ENCODE results near the gene NFIB.

The NFIB gene

GRCh38 chr9:14245901-14246525, 67.9 kb downstream of the NFIB start:
- Histone ChIP-seq H3K4me3 (ENCODE audit: low read length) (no peak overlapping the region), H3K9me3 (ENCODE audit: low read length) (no peaks in the 10 kb centered on the region), H2AFZ (ENCODE audit: low read depth, low read length) (no peak overlapping the region), H3K36me3 (ENCODE audit: insufficient read depth, low read length) (no peaks in the 10 kb centered on the region), H3K4me1 (ENCODE audit: insufficient read depth, low read length) (peaks cover 8% of the 10 kb centered on the region), H3K27me3 (ENCODE audit: insufficient read depth, low read length) (no peaks in the 10 kb centered on the region)

DNA sequence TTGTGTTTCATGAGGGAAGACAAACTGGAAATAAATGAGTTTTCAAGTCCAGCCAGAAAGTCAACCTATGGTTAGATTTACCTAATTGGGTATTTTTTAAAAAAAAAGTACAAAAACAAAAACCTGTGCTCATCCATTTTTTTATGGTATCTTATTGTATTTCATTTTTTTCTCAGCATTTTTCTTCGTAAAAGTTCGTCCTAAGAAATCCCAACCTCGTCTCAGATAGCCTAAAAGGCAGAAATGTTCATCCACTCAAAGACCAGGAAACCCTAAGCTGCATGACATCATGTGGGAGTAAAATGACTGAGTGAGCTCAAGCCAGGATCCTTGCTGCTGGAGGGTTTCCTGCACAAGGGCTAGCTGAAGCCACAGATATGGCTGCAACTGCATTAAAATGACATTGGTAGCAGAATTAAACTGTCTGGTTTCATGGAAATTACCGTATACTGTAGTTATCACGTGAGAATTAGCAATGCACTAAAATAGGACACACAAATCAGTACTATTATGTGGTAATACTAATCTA, 70.4 kb downstream of the NFIB start:
- no peak overlapping the region for H2AFZ ChIP-seq (ENCODE audit: low read depth, low read length)
- no peaks in the 10 kb centered on the region for H3K36me3 ChIP-seq (ENCODE audit: insufficient read depth, low read length)
- peaks cover 26% of the 10 kb centered on the region for H3K4me1 ChIP-seq (ENCODE audit: insufficient read depth, low read length)
- H3K27me3 ChIP-seq (ENCODE audit: insufficient read depth, low read length), result no peaks in the 10 kb centered on the region
- H3K9me3 ChIP-seq (ENCODE audit: low read length), result no peaks in the 10 kb centered on the region
- no peak overlapping the region for H3K4me3 ChIP-seq (ENCODE audit: low read length)

DNA sequence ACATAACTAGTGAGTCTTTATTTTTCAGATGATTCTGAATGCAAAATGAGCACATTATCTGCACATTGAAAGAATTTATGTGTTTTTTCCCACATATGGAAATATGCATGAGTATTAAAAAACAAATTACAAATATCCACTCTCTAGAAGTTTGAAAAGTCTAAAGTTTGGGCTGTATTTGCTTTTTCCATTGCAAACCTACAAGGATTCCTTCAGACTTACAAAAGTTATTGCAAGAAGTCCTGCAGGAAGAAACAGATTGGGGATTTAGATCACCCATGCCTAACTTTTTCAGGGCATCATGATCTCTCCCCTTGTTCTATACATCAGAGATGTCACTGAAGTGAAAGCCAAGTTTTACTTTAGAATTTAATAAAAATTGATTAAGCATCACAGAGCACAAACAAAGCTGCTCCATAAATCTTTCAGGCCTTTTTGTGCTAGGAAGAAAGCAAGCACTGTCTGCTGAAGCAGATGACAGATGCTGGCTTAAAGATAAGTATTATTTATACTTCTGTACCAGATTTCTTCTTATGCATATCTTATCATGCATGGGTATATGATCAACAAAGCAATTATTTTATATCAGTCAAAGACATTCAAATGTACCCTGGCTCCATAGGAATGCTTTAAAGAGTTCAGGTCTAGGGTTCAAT, 71.7 kb downstream of the NFIB start:
- Histone ChIP-seq H3K9me3 (ENCODE audit: low read length) (no peaks in the 10 kb centered on the region), H3K36me3 (ENCODE audit: insufficient read depth, low read length) (no peaks in the 10 kb centered on the region), H3K27me3 (ENCODE audit: insufficient read depth, low read length) (no peaks in the 10 kb centered on the region), H3K4me3 (ENCODE audit: low read length) (no peak overlapping the region), H3K4me1 (ENCODE audit: insufficient read depth, low read length) (peaks cover 35% of the 10 kb centered on the region), H2AFZ (ENCODE audit: low read depth, low read length) (no peak overlapping the region)

GRCh38 chr9:14240537-14240936, 73.4 kb downstream of the NFIB start:
- H3K9me3 ChIP-seq (ENCODE audit: low read length), result no peaks in the 10 kb centered on the region
- peaks cover 37% of the 10 kb centered on the region for H3K4me1 ChIP-seq (ENCODE audit: insufficient read depth, low read length)
- no peaks in the 10 kb centered on the region for H3K36me3 ChIP-seq (ENCODE audit: insufficient read depth, low read length)
- H3K27me3 ChIP-seq (ENCODE audit: insufficient read depth, low read length), result no peaks in the 10 kb centered on the region
- no peak overlapping the region for H3K4me3 ChIP-seq (ENCODE audit: low read length)
- no peak overlapping the region for H2AFZ ChIP-seq (ENCODE audit: low read depth, low read length)

GRCh38 chr9:14238518-14238917, 75.4 kb downstream of the NFIB start:
- Histone ChIP-seq H3K27me3 (ENCODE audit: insufficient read depth, low read length) (no peaks in the 10 kb centered on the region), H2AFZ (ENCODE audit: low read depth, low read length) (no peak overlapping the region), H3K36me3 (ENCODE audit: insufficient read depth, low read length) (no peaks in the 10 kb centered on the region), H3K4me1 (ENCODE audit: insufficient read depth, low read length) (peaks cover 42% of the 10 kb centered on the region), H3K9me3 (ENCODE audit: low read length) (no peaks in the 10 kb centered on the region), H3K4me3 (ENCODE audit: low read length) (no peak overlapping the region)

GRCh38 chr9:14238079-14238478, 75.9 kb downstream of the NFIB start:
- H3K27me3 ChIP-seq (ENCODE audit: insufficient read depth, low read length), result no peaks in the 10 kb centered on the region
- H3K4me1 ChIP-seq (ENCODE audit: insufficient read depth, low read length), result peaks cover 42% of the 10 kb centered on the region
- no peaks in the 10 kb centered on the region for H3K9me3 ChIP-seq (ENCODE audit: low read length)
- H3K4me3 ChIP-seq (ENCODE audit: low read length), result no peak overlapping the region
- no peaks in the 10 kb centered on the region for H3K36me3 ChIP-seq (ENCODE audit: insufficient read depth, low read length)
- no peak overlapping the region for H2AFZ ChIP-seq (ENCODE audit: low read depth, low read length)

GRCh38 chr9:14236591-14236990, 77.3 kb downstream of the NFIB start:
- Histone ChIP-seq H2AFZ (ENCODE audit: low read depth, low read length) (no peak overlapping the region), H3K4me1 (ENCODE audit: insufficient read depth, low read length) (peaks cover 47% of the 10 kb centered on the region), H3K9me3 (ENCODE audit: low read length) (no peaks in the 10 kb centered on the region), H3K4me3 (ENCODE audit: low read length) (no peak overlapping the region), H3K36me3 (ENCODE audit: insufficient read depth, low read length) (no peaks in the 10 kb centered on the region), H3K27me3 (ENCODE audit: insufficient read depth, low read length) (no peaks in the 10 kb centered on the region)

GRCh38 chr9:14232111-14232510, 81.8 kb downstream of the NFIB start:
- H3K4me3 ChIP-seq (ENCODE audit: low read length), result no peak overlapping the region
- peaks cover 26% of the 10 kb centered on the region for H3K4me1 ChIP-seq (ENCODE audit: insufficient read depth, low read length)
- no peaks in the 10 kb centered on the region for H3K27me3 ChIP-seq (ENCODE audit: insufficient read depth, low read length)
- no peaks in the 10 kb centered on the region for H3K36me3 ChIP-seq (ENCODE audit: insufficient read depth, low read length)
- H2AFZ ChIP-seq (ENCODE audit: low read depth, low read length), result no peak overlapping the region
- H3K9me3 ChIP-seq (ENCODE audit: low read length), result no peaks in the 10 kb centered on the region

GRCh38 chr9:14231196-14231990, 82.5 kb downstream of the NFIB start:
- Histone ChIP-seq H3K36me3 (ENCODE audit: insufficient read depth, low read length) (no peaks in the 10 kb centered on the region), H3K27me3 (ENCODE audit: insufficient read depth, low read length) (no peaks in the 10 kb centered on the region), H3K4me3 (ENCODE audit: low read length) (no peak overlapping the region), H2AFZ (ENCODE audit: low read depth, low read length) (no peak overlapping the region), H3K9me3 (ENCODE audit: low read length) (no peaks in the 10 kb centered on the region), H3K4me1 (ENCODE audit: insufficient read depth, low read length) (peaks cover 26% of the 10 kb centered on the region)

GRCh38 chr9:14228602-14229001, 85.3 kb downstream of the NFIB start:
- Histone ChIP-seq H3K36me3 (ENCODE audit: insufficient read depth, low read length) (no peaks in the 10 kb centered on the region), H3K4me3 (ENCODE audit: low read length) (no peak overlapping the region), H2AFZ (ENCODE audit: low read depth, low read length) (no peak overlapping the region), H3K9me3 (ENCODE audit: low read length) (no peaks in the 10 kb centered on the region), H3K4me1 (ENCODE audit: insufficient read depth, low read length) (peaks cover 19% of the 10 kb centered on the region), H3K27me3 (ENCODE audit: insufficient read depth, low read length) (no peaks in the 10 kb centered on the region)

DNA sequence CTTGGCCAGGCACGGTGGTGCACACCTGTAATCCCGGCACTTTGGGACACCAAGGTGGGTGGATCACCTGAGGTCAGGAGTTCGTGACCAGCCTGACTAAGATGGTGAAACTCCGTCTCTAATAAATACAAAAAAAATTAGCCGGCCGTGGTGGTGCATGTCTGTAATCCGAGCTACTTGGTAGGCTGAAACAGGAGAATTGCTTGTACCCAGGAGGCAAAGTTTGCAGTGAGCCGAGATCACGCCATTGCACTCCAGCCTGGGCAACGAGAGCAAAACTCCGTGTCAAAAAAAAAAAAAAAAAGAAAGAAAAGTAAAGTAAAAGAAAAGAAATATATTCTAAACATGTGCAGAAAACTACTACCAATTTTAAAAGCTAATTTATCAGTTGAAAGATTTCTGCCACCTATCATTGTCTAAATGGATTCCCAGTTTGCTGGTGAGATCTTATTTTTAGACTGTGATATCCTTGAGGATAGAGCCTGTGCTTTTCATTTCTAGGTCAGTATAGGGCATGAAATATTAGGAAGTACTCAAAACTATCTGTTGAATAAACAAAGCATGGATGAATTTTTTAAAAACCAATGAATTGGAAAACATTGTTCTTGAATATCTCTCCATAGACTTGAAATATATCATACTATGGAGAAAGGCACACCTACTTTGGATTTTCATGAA, 86.9 kb downstream of the NFIB start:
- peaks cover 10% of the 10 kb centered on the region for H3K4me1 ChIP-seq (ENCODE audit: insufficient read depth, low read length)
- H3K27me3 ChIP-seq (ENCODE audit: insufficient read depth, low read length), result no peaks in the 10 kb centered on the region
- no peak overlapping the region for H2AFZ ChIP-seq (ENCODE audit: low read depth, low read length)
- H3K9me3 ChIP-seq (ENCODE audit: low read length), result no peaks in the 10 kb centered on the region
- no peaks in the 10 kb centered on the region for H3K36me3 ChIP-seq (ENCODE audit: insufficient read depth, low read length)
- no peak overlapping the region for H3K4me3 ChIP-seq (ENCODE audit: low read length)

DNA sequence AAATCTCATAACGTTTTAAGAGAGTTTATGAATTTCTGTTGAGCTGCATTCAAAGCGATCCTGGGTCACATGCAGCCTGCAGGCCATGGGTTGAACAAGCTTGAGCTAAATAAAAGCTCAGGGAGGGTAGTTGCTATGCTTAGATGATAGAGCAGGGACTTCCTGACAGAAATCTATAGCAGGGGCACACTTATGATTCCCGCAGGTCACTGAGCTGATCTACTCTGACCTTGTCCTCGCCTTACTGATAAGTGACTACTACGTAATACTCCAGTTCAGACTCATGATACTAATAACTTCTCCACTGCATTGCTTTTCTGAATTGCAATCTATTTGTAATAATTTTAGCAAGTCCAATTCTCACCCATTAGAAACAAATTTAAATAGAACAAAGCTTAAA, 90.9 kb downstream of the NFIB start:
- Histone ChIP-seq H3K4me1 (ENCODE audit: insufficient read depth, low read length) (no peaks in the 10 kb centered on the region), H3K4me3 (ENCODE audit: low read length) (no peak overlapping the region), H2AFZ (ENCODE audit: low read depth, low read length) (no peak overlapping the region), H3K9me3 (ENCODE audit: low read length) (no peaks in the 10 kb centered on the region), H3K36me3 (ENCODE audit: insufficient read depth, low read length) (no peaks in the 10 kb centered on the region), H3K27me3 (ENCODE audit: insufficient read depth, low read length) (no peaks in the 10 kb centered on the region)

Data from neuron (in vitro differentiated cells).